HEK293 (cell line): ENCODE measurements around the gene NEURL1.

Experiments
- CTCF ChIA-PET: fragments of 350-600 bp; formaldehyde crosslinking; extraction: SDS; loops from one replicate; lab custom pipeline; 2021; ENCODE audit warnings: antibody characterized with exemption; lab: Yijun Ruan, JAX
- POLR2A ChIA-PET: fragments of 300-600 bp; formaldehyde crosslinking; extraction: SDS; loops from one replicate; lab custom pipeline; 2020; ENCODE audit warnings: antibody characterized with exemption, inconsistent platforms; lab: Yijun Ruan, JAX
- H3K27ac ChIP-seq: fragments of 200-500 bp; sonication (Bioruptor generic); 2 replicates; pipeline ENCODE4 v1.5.1; 2014; ENCODE audit warnings: low read depth, low read length, control low read depth, inconsistent platforms; ENCODE audit errors: extremely low read depth
- H3K36me3 ChIP-seq, 2 experiments: fragments of 200-500 bp in 1 of 2; sonication (Bioruptor generic) in 1 of 2; 1 replicate in 1 of 2; 2 replicates in 1 of 2; pipeline ENCODE4 v1.5.1; 2014 to 2017; ENCODE audit warnings: inconsistent platforms in 2 of 2, low read length in 2 of 2; ENCODE audit not compliant: control insufficient read depth in 2 of 2, insufficient read depth in 1 of 2
- H3K4me1 ChIP-seq: fragments of 200-500 bp; sonication (Bioruptor generic); 2 replicates; pipeline ENCODE4 v1.5.1; 2014; ENCODE audit warnings: mild to moderate bottlenecking, low read length, inconsistent platforms; ENCODE audit not compliant: control insufficient read depth, insufficient read depth
- H3K4me3 ChIP-seq: 2 replicates; pipeline ENCODE4 v1.5.1; 2011; ENCODE audit warnings: low read depth, mild to moderate bottlenecking, control low read depth, low read length, moderate library complexity
- H3K9me3 ChIP-seq: fragments of 200-500 bp; sonication (Bioruptor generic); 2 replicates; pipeline ENCODE4 v1.5.1; 2014; ENCODE audit warnings: low read depth, low read length, inconsistent platforms; ENCODE audit not compliant: control insufficient read depth, insufficient read depth
- KLF17 ChIP-seq: fragments of 450-650 bp; formaldehyde crosslinking; IDR thresholded peaks from 2 replicates; pipeline ENCODE4 v1.5.1; 2016; ENCODE audit warnings: missing biosample characterization, missing genetic modification characterization
- KLF8 ChIP-seq: fragments of 450-650 bp; formaldehyde crosslinking; IDR thresholded peaks from 2 replicates; pipeline ENCODE4 v1.5.1; 2016; ENCODE audit warnings: missing biosample characterization, missing genetic modification characterization
- PRDM2 ChIP-seq: fragments of 450-650 bp; formaldehyde crosslinking; IDR thresholded peaks from 2 replicates; pipeline ENCODE4 v1.5.1; 2016; ENCODE audit warnings: missing biosample characterization, missing genetic modification characterization, borderline replicate concordance
- ZBTB26 ChIP-seq: fragments of 450-650 bp; formaldehyde crosslinking; optimal IDR thresholded peaks from 2 replicates; pipeline ENCODE3; 2016; ENCODE audit warnings: missing biosample characterization, mild to moderate bottlenecking, missing genetic modification characterization
- ZBTB48 ChIP-seq: fragments of 450-650 bp; formaldehyde crosslinking; IDR thresholded peaks from 2 replicates; pipeline ENCODE4 v1.5.1; 2016; ENCODE audit warnings: missing biosample characterization, missing genetic modification characterization
- ZFP3 ChIP-seq: fragments of 450-650 bp; formaldehyde crosslinking; IDR thresholded peaks from 2 replicates; pipeline ENCODE4 v1.5.1; 2016; ENCODE audit warnings: low read depth, missing biosample characterization, missing genetic modification characterization
- ZNF140 ChIP-seq: fragments of 450-650 bp; formaldehyde crosslinking; IDR thresholded peaks from 2 replicates; pipeline ENCODE4 v1.5.1; 2016; ENCODE audit warnings: missing biosample characterization, missing genetic modification characterization
- ZNF174 ChIP-seq: fragments of 450-650 bp; formaldehyde crosslinking; IDR thresholded peaks from 2 replicates; pipeline ENCODE4 v1.5.0; 2017; ENCODE audit warnings: missing biosample characterization, mild to moderate bottlenecking, missing genetic modification characterization
- ZNF211 ChIP-seq: fragments of 450-650 bp; formaldehyde crosslinking; IDR thresholded peaks from 2 replicates; pipeline ENCODE4 v1.5.1; 2016; ENCODE audit warnings: low read depth, missing biosample characterization, missing genetic modification characterization
- ZNF311 ChIP-seq: fragments of 450-650 bp; formaldehyde crosslinking; IDR thresholded peaks from 2 replicates; pipeline ENCODE4 v1.5.1; 2017; ENCODE audit warnings: missing biosample characterization, missing genetic modification characterization, borderline replicate concordance
- ZNF398 ChIP-seq: fragments of 450-650 bp; formaldehyde crosslinking; IDR thresholded peaks from 2 replicates; pipeline ENCODE4 v1.5.1; 2017; ENCODE audit warnings: missing biosample characterization, missing genetic modification characterization
- ZNF558 ChIP-seq: fragments of 450-650 bp; formaldehyde crosslinking; IDR thresholded peaks from 2 replicates; pipeline ENCODE4 v1.5.1; 2016; ENCODE audit warnings: missing biosample characterization, missing genetic modification characterization
- ZNF580 ChIP-seq: fragments of 450-650 bp; formaldehyde crosslinking; IDR thresholded peaks from 2 replicates; pipeline ENCODE4 v1.5.1; 2016; ENCODE audit warnings: missing biosample characterization, missing genetic modification characterization
- ZNF600 ChIP-seq: fragments of 450-650 bp; formaldehyde crosslinking; IDR thresholded peaks from 2 replicates; pipeline ENCODE4 v1.5.1; 2016; ENCODE audit warnings: missing biosample characterization, missing genetic modification characterization
- ZNF610 ChIP-seq: fragments of 450-650 bp; formaldehyde crosslinking; IDR thresholded peaks from 2 replicates; pipeline ENCODE4 v1.5.1; 2016; ENCODE audit warnings: missing biosample characterization, missing genetic modification characterization, borderline replicate concordance
- ZNF639 ChIP-seq: fragments of 450-650 bp; formaldehyde crosslinking; IDR thresholded peaks from 2 replicates; pipeline ENCODE4 v1.5.1; 2016; ENCODE audit warnings: missing biosample characterization, missing genetic modification characterization
- ZSCAN30 ChIP-seq: fragments of 450-650 bp; IDR thresholded peaks from 2 replicates; pipeline ENCODE4 v1.5.1; 2018; ENCODE audit warnings: missing biosample characterization, mild to moderate bottlenecking, missing genetic modification characterization, moderate library complexity

NEURL1 gene

GRCh38 chr10:103587073-103587472 lies 93.6 kb downstream of the NEURL1 start:
- H3K4me3 ChIP-seq, result no peak overlapping the region
- no peaks in the 10 kb centered on the region for H3K36me3 ChIP-seq
- H3K4me1 ChIP-seq, result no peaks in the 10 kb centered on the region
- H3K27ac ChIP-seq, result no peak overlapping the region
- CTCF ChIA-PET, result interaction anchor here (0.6 to 1.4 kb wide), 3 partner anchors 99 to 419 kb away, joined by 3 to 5 read pairs (median 3); no protein-coding TSS in a partner anchor
- TF ChIP-seq ZNF580, result no peak
- no peak for TF ChIP-seq ZBTB26
- no peak for TF ChIP-seq ZNF211 (tag by site-specific recombination)
- no peak for TF ChIP-seq ZNF610
- no peak for TF ChIP-seq ZSCAN30 (tag by site-specific recombination)
- TF ChIP-seq ZNF174 (tag by site-specific recombination), result no peak
- TF ChIP-seq, all 188 proteins: peak for 0
- POLR2A ChIA-PET, result no interaction called here
- no peaks in the 10 kb centered on the region for H3K9me3 ChIP-seq

GRCh38 chr10:103589074-103589630 lies 95.6 kb downstream of the NEURL1 start:
- TF ChIP-seq ZNF140 (tag by site-specific recombination), result no peak
- no peak for TF ChIP-seq ZNF639
- TF ChIP-seq KLF8, result no peak
- no peak for TF ChIP-seq ZFP3 (tag by site-specific recombination)
- no peak for TF ChIP-seq KLF17 (tag by site-specific recombination)
- no peak for TF ChIP-seq ZNF311 (tag by site-specific recombination)
- TF ChIP-seq ZNF600 (tag by site-specific recombination), result no peak
- TF ChIP-seq ZNF558, result no peak
- no peak for TF ChIP-seq PRDM2 (tag by site-specific recombination)
- no peak for TF ChIP-seq ZBTB48 (tag by site-specific recombination)
- no peak for TF ChIP-seq ZNF580
- TF ChIP-seq ZNF398 (tag by site-specific recombination), result no peak
- TF ChIP-seq ZSCAN30 (tag by site-specific recombination), result no peak
- CTCF ChIA-PET, result interaction anchor here (0.6 to 3.4 kb wide), 7 partner anchors 10 to 765 kb away, joined by 3 to 16 read pairs (median 4); partner anchors contain the start of gene CFAP58
- POLR2A ChIA-PET, result interaction anchor here (0.7 kb wide), 1 partner anchor 72 kb away, joined by 4 read pairs; no protein-coding TSS in a partner anchor

More at GRCh38 chr10:103589074-103589630, 95.6 kb downstream of the NEURL1 start:
- Histone ChIP-seq H3K36me3 (no peaks in the 10 kb centered on the region), H3K4me3 (no peak overlapping the region), H3K4me1 (no peaks in the 10 kb centered on the region), H3K9me3 (no peaks in the 10 kb centered on the region), H3K27ac (no peak overlapping the region)
